HUES6 (cell line): ENCODE results near the gene CELA2A.
"Not testable (repeated sequence)": the region's sequence is repeated elsewhere in the genome, so short reads cannot be mapped to it uniquely, and the experiment has no call there.

Experiments used
- H3K27ac ChIP-seq: 2 replicates; pipeline ENCODE4 v1.7.0; 2013; ENCODE audit warnings: low read depth, mild to moderate bottlenecking, low read length, inconsistent platforms
- H3K27me3 ChIP-seq: 2 replicates; pipeline ENCODE4 v1.6.1; 2013; ENCODE audit warnings: low read length; ENCODE audit not compliant: control insufficient read depth, insufficient read depth
- H3K36me3 ChIP-seq: 2 replicates; pipeline ENCODE4 v1.6.1; 2013; ENCODE audit warnings: low read length; ENCODE audit not compliant: control insufficient read depth, insufficient read depth
- H3K4me1 ChIP-seq: 2 replicates; pipeline ENCODE4 v1.6.1; 2013; ENCODE audit warnings: low read length; ENCODE audit not compliant: control insufficient read depth, insufficient read depth
- H3K4me3 ChIP-seq: 2 replicates; pipeline ENCODE4 v1.5.1; 2013; ENCODE audit warnings: low read depth, low read length
- H3K9ac ChIP-seq: one replicate; pipeline ENCODE4 v1.6.1; 2013; ENCODE audit warnings: mild to moderate bottlenecking, low read length
- H3K9me3 ChIP-seq: 2 replicates; pipeline ENCODE4 v1.6.1; 2013; ENCODE audit warnings: low read depth, low read length; ENCODE audit not compliant: control insufficient read depth, insufficient read depth

Gene CELA2A

GRCh38 chr1:15521206-15521906 lies 64.8 kb downstream of the CELA2A start:
- not testable (repeated sequence) for H3K4me3 ChIP-seq, H3K27me3 ChIP-seq
- peaks cover 10% of the 10 kb centered on the region for H3K4me1 ChIP-seq

More at GRCh38 chr1:15521206-15521906, 64.8 kb downstream of the CELA2A start:
- H3K36me3 ChIP-seq, H3K27ac ChIP-seq, H3K9ac ChIP-seq, H3K9me3 ChIP-seq: not testable (repeated sequence)
